OCI-LY3 (cell line): ENCODE measurements around the gene SYF2.
"Not testable (repeated sequence)": the region's sequence is repeated elsewhere in the genome, so short reads cannot be mapped to it uniquely, and the experiment has no call there.

Experiments used
- EZH2phosphoT487 ChIP-seq: fragments of 200-600 bp; shearing (Covaris generic); IDR thresholded peaks from 2 replicates; pipeline ENCODE4 v1.6.1; 2018; ENCODE audit warnings: antibody characterized with exemption, mixed run types, low read depth
- TF ChIP-seq, protein P1 (sequence below): fragments of 200-600, 300-600 bp; sonication (generic); IDR thresholded peaks from 2 replicates; pipeline ENCODE4 v1.5.1; 2014; ENCODE audit warnings: antibody characterized with exemption, low read length, low read depth

DNA sequence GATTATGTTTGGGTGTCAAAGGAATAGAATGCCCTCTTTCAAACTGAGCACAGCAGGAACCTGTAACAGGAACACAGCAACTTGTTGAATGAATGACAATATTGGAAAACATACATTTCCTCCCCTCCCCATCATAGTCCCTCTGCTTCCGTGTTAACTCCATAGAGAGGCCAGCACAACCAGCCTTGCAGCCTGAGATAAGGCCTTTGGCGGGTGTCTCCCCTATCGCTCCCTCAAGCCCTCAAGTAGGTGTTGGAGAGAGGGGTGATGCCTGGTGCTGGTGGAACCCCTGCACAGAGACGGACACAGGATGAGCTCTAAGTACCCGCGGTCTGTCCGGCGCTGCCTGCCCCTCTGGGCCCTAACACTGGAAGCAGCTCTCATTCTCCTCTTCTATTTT, 39.9 kb upstream of the SYF2 start, which contains the start of gene RHD:
- TF ChIP-seq, protein P1, sequence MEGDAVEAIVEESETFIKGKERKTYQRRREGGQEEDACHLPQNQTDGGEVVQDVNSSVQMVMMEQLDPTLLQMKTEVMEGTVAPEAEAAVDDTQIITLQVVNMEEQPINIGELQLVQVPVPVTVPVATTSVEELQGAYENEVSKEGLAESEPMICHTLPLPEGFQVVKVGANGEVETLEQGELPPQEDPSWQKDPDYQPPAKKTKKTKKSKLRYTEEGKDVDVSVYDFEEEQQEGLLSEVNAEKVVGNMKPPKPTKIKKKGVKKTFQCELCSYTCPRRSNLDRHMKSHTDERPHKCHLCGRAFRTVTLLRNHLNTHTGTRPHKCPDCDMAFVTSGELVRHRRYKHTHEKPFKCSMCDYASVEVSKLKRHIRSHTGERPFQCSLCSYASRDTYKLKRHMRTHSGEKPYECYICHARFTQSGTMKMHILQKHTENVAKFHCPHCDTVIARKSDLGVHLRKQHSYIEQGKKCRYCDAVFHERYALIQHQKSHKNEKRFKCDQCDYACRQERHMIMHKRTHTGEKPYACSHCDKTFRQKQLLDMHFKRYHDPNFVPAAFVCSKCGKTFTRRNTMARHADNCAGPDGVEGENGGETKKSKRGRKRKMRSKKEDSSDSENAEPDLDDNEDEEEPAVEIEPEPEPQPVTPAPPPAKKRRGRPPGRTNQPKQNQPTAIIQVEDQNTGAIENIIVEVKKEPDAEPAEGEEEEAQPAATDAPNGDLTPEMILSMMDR: not testable (repeated sequence)
- not testable (repeated sequence) for TF ChIP-seq EZH2phosphoT487
